Activated CD8-positive, alpha-beta T cell treated with anti-CD3 and anti-CD28 coated beads, Interleukin-2, amount 10 ng/mL, durations not matched to agents 7 days and 5 days (primary cell): ENCODE measurements around the gene KLHDC3. TPM values are rescaled to one million over a fixed set of nuclear protein-coding genes. Genes with fewer than 3 reads are reported as not detected.

Experiments used
- ATAC-seq: fragments of 150-1000 bp; cut with Tn5 transposase; one replicate; pipeline ENCODE4 v1.10.0; 2021; ENCODE audit warnings: moderate library complexity
- CTCF ChIA-PET: fragments of 350-600 bp; sonication (Branson Sonifier 250); formaldehyde crosslinking; loops from one replicate; lab custom pipeline; 2021; ENCODE audit warnings: antibody characterized with exemption; lab: Charles Lee
- POLR2A ChIA-PET: fragments of 350-600 bp; sonication (Branson Sonifier 250); formaldehyde crosslinking; loops from one replicate; lab custom pipeline; 2021; ENCODE audit warnings: antibody characterized with exemption; lab: Charles Lee
- DNase-seq: peaks from one replicate; pipeline ENCODE4 v3.0.0-alpha.2; 2020
- H3K27ac Mint-ChIP-seq: one replicate; pipeline ENCODE4 v1.8.0; 2021; ENCODE audit warnings: mild to moderate bottlenecking, mixed read lengths
- H3K27me3 Mint-ChIP-seq: one replicate; pipeline ENCODE4 v1.8.0; 2021; ENCODE audit warnings: low read depth, mixed read lengths
- H3K36me3 Mint-ChIP-seq: one replicate; pipeline ENCODE4 v1.8.0; 2021; ENCODE audit warnings: low read depth, mixed read lengths
- H3K4me1 Mint-ChIP-seq: one replicate; pipeline ENCODE4 v1.8.0; 2021; ENCODE audit warnings: low read depth, mixed read lengths
- H3K4me3 Mint-ChIP-seq: one replicate; pipeline ENCODE4 v1.8.0; 2021; ENCODE audit warnings: mild to moderate bottlenecking, mixed read lengths
- H3K9me3 Mint-ChIP-seq: one replicate; pipeline ENCODE4 v1.8.0; 2022; ENCODE audit warnings: mixed read lengths; ENCODE audit not compliant: insufficient read depth
- total RNA-seq, 2 experiments: library from RNA; stranded (reverse); gene quantifications; one replicate each; pipeline ENCODE4 v1.2.3, GENCODE V29; 2021

Gene KLHDC3
- total RNA-seq, 2 experiments from 2014 or later, result 75.4 to 76.0 TPM

DNA sequence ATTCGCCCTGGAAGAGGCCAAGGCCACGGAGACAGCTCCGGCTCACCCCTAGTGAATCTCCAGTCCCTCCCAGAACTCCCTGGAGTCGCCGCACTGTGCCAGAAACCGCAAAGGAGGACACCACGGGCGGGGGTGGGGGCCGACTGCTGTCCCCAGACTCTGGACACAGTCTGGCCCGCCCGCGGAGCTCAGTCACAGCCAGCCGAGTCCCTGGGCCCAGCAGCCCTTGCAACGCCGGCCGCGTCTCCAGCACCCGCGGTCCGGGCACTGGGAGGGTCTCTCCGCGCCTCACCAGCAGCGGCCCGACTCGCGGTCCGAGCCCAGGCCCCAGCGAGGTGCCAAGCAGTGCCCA, 35.6 kb upstream of the KLHDC3 start:
- POLR2A ChIA-PET, result interaction anchor here (0.6 to 3.5 kb wide), 18 partner anchors 10 to 651 kb away, joined by 3 to 46 read pairs (median 4); partner anchors contain the start of genes CNPY3, CUL7, GNMT and GTPBP2
- ATAC-seq (no peak), DNase-seq (peak; percentile 27)
- H3K36me3 Mint-ChIP-seq, result peaks cover 20% of the 10 kb centered on the region
- no peaks in the 10 kb centered on the region for H3K9me3 Mint-ChIP-seq
- CTCF ChIA-PET, result interaction anchor here (0.6 to 2.1 kb wide), 7 partner anchors 15 to 165 kb away, joined by 3 to 11 read pairs (median 5); partner anchors contain the start of genes CNPY3 and RRP36
- peak overlapping the region; percentile 85 for H3K4me3 Mint-ChIP-seq
- peak overlapping the region; percentile 89 for H3K27ac Mint-ChIP-seq
- no peaks in the 10 kb centered on the region for H3K27me3 Mint-ChIP-seq
- peaks cover 34% of the 10 kb centered on the region for H3K4me1 Mint-ChIP-seq

DNA sequence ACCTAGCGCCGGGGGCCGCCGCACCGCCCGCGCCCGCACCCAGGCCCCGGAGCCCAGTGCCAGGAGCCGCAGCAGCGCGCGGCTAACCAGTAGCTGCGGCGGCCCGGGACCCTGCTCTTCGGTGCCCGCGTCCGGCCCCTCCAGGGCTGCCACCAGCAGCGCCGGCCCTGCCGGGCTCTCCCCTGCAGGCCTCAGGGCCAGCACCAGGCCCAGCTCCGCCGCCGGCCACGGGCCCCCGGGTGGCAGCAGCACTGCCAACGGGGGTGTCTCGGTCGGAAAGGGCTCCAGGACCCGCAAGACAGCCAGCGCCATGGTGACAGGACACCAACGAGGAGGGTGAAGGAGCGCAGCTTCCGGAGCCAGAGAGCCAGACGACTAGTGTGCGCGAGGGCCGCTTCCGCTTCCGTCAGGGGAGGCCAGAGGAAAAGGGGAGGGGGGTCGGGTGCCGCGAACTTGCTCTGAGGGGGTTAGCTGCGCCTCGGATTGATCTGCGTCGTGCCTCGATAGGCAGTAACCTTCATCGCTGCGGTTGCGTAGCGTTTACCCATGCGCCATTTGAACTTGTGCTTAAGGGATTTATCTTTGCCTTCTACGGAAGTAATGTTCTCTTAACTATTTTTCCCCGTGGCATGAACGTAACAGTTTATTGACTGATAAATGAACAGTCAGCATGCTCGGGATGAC, 35.1 kb upstream of the KLHDC3 start, which contains the start of gene PEX6:
Gene PEX6, minus strand, starts transcription at position 343 of the 684 bp plus-strand sequence. Its CDS starts 31 bp downstream, at position 312.
- POLR2A ChIA-PET, result interaction anchor here (0.6 to 3.5 kb wide), 22 partner anchors 9 to 650 kb away, joined by 3 to 46 read pairs (median 4); partner anchors contain the start of genes CNPY3, CUL7, GNMT and GTPBP2
- DNase-seq, result peak; percentile 96
- Mint-ChIP-seq H3K27me3 (no peaks in the 10 kb centered on the region), H3K9me3 (no peaks in the 10 kb centered on the region), H3K4me3 (peak within 1 kb of the TSS; percentile 85), H3K36me3 (peaks cover 16% of the 10 kb centered on the region), H3K27ac (peak within 1 kb of the TSS; percentile 94), H3K4me1 (peaks cover 38% of the 10 kb centered on the region)
- CTCF ChIA-PET, result interaction anchor here (0.6 to 2.1 kb wide), 8 partner anchors 15 to 194 kb away, joined by 3 to 11 read pairs (median 4); partner anchors contain the start of genes CNPY3 and RRP36
- ATAC-seq, result peak; percentile 90

DNA sequence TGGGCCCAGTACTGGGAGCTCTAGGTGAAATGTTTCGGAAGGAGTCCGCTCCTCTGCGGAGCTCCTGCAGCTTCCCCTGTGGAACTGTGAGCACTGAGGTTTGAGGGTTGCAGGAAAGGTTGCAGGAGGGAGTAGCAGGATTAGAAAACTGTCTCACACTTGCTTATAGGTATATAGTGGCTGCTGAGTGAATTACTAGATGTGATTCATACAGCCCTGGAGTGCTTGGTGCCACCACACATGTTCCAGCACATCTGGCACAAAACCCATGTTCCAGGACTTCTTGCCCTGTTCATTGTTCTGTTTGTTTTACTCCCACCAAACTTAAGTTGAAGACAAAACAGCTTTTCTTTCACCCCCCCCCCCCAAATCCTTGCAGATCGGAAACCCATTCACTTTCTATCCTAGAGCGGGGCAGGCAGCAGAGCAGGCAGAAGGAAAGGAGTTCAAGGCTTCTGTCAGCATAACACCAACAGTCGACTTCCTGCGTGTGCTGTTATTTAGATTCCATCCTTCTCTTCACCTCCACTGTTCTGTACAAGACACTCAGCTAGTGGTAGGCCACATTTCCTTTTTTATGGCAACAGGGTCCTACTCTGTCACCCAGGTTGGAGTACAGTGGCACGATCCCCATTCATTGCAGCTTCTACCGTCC, 34.4 kb upstream of the KLHDC3 start:
- ATAC-seq, result peak; percentile 15
- no peaks in the 10 kb centered on the region for H3K9me3 Mint-ChIP-seq
- POLR2A ChIA-PET, result interaction anchor here (0.8 to 3.5 kb wide), 17 partner anchors 8 to 650 kb away, joined by 3 to 46 read pairs (median 6); partner anchors contain the start of genes CNPY3, CUL7, GNMT and GTPBP2
- peaks cover 40% of the 10 kb centered on the region for H3K4me1 Mint-ChIP-seq
- H3K27ac Mint-ChIP-seq, result peak overlapping the region; percentile 94
- CTCF ChIA-PET, result interaction anchor here (0.6 to 2.1 kb wide), 5 partner anchors 42 to 193 kb away, joined by 3 to 11 read pairs (median 6); partner anchors contain the start of genes CNPY3 and RRP36
- H3K36me3 Mint-ChIP-seq, result peaks cover 15% of the 10 kb centered on the region
- peak; percentile 31 for DNase-seq
- H3K27me3 Mint-ChIP-seq, result no peaks in the 10 kb centered on the region
- H3K4me3 Mint-ChIP-seq, result peak overlapping the region; percentile 76

DNA sequence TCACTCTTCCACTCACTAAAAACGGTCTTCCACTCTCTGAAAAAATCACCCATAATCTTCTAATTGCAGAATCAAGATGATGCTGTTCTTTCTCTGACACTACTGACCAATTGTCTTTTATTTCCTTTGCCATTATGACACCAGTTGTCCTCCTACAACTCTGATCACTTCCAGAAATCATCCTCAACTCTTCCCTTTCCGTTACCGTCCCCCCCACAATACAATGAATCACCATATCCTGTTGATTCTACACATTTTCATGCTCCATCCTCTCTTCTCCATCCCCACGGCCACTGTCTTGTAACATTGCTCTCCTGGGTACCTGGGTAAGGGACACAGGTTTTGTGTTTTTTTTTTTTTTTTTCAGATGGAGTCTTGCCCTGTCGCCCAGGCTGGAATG, 32.2 kb upstream of the KLHDC3 start:
- POLR2A ChIA-PET, result no interaction called here
- no peak overlapping the region for H3K27ac Mint-ChIP-seq
- no peaks in the 10 kb centered on the region for H3K9me3 Mint-ChIP-seq
- CTCF ChIA-PET, result interaction anchor here (1.3 kb wide), 1 partner anchor 32 kb away, joined by 3 read pairs; the partner anchor contains the start of genes KLHDC3 and MEA1
- H3K4me1 Mint-ChIP-seq, result peaks cover 47% of the 10 kb centered on the region
- no peak for ATAC-seq
- DNase-seq, result no peak
- no peak overlapping the region for H3K4me3 Mint-ChIP-seq
- no peaks in the 10 kb centered on the region for H3K27me3 Mint-ChIP-seq
- peaks cover 22% of the 10 kb centered on the region for H3K36me3 Mint-ChIP-seq

DNA sequence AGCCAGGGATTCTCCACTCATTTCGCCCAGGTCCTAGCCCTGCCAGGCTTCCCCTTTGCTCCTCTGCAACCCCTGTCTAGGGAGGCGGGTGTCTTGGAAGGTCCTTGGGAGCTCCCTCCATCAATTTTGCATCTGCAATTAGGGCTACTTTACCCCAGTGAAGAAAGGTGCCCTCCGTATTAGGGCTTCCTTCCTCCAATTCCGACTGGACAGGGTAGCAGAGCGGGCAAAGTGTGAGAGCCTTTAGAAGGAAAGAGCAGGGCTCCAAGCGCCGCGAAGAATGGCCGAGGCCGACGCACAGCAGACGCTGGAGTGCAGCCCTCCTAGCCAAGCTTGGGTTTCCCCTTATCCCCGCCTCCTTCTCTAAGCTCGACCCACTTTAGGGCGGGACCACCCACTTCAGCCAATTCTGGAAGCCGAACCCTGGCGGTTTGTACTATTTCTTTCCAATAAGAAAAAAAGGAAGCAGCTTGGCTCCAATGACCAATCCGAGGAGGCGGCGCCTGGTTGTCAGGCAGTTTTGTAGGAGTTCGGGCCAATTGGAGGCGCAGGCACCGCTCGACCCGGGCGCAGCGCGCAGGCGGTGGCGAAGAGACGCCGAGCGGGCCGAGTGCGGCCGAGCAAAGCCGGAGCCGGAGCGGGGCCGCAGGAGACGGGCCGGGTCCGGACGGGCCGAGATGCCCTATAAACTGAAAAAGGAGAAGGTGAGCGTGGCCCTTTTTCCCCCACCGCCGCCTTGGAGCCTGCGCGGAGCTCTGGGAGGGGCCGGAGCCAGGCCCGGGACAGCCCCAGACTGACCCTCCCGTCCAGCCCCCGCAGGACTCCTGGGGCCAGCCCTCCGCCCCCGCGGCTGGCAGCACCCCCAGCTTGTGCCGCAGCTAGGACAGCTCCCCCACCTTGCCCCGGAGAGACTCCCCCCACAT, 29.8 kb upstream of the KLHDC3 start, which contains the start of gene PPP2R5D:
Gene PPP2R5D, plus strand, starts transcription at position 570 of the 923 bp plus-strand sequence. Its CDS starts 108 bp downstream, at position 678.
- H3K27ac Mint-ChIP-seq, result peak within 1 kb of the TSS; percentile 90
- ATAC-seq (peak; percentile 96), DNase-seq (peak; percentile 99)
- H3K27me3 Mint-ChIP-seq, result no peaks in the 10 kb centered on the region
- no peaks in the 10 kb centered on the region for H3K9me3 Mint-ChIP-seq
- H3K36me3 Mint-ChIP-seq, result peaks cover 20% of the 10 kb centered on the region
- peak within 1 kb of the TSS; percentile 88 for H3K4me3 Mint-ChIP-seq
- CTCF ChIA-PET, result interaction anchor here (0.7 to 4.0 kb wide), 10 partner anchors 20 to 322 kb away, joined by 3 to 16 read pairs (median 4); partner anchors contain the start of genes CNPY3 and CUL7
- peaks cover 51% of the 10 kb centered on the region for H3K4me1 Mint-ChIP-seq
- POLR2A ChIA-PET, result interaction anchor here (0.6 to 3.9 kb wide), 16 partner anchors 9 to 396 kb away, joined by 3 to 27 read pairs (median 4); partner anchors contain the start of genes BICRAL, CNPY3, CUL7 and KLHDC3

DNA sequence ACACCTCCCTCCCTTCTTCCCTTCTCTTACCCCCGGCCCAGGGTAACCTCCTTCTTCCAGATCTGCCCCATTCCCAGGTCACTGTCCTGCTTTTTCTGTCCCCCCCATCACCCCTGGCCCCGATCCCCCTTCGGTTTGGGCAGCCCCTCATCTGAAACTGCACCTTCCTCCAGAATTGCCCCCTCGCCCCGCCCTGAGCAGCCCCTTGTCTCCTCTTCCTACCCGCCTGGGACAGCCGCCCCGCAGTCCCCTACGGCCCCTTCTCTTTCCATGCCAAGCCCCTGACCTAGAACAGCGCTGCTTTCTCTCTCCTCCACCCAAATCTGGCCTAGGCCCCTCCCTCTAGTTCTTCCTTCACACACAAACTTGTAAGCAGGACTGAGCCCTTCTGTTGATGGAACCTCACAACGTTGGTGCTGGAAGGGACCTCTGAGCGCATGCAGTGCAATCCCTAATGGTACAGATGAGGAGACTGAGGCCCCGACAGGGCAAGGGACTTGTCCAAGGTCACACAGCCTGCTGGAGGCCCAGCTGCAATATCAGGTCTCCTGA, 29.0 kb upstream of the KLHDC3 start:
- POLR2A ChIA-PET, result interaction anchor here (0.8 to 3.9 kb wide), 8 partner anchors 10 to 73 kb away, joined by 3 to 27 read pairs (median 7); partner anchors contain the start of genes CNPY3, KLHDC3 and MEA1
- ATAC-seq (no peak), DNase-seq (peak; percentile 33)
- Mint-ChIP-seq H3K27me3 (no peaks in the 10 kb centered on the region), H3K4me1 (peaks cover 43% of the 10 kb centered on the region), H3K9me3 (no peaks in the 10 kb centered on the region), H3K36me3 (peaks cover 25% of the 10 kb centered on the region), H3K27ac (peak overlapping the region; percentile 85), H3K4me3 (peak overlapping the region; percentile 88)
- CTCF ChIA-PET, result interaction anchor here (1.0 to 4.0 kb wide), 4 partner anchors 20 to 158 kb away, joined by 3 to 16 read pairs (median 4); partner anchors contain the start of gene CUL7

DNA sequence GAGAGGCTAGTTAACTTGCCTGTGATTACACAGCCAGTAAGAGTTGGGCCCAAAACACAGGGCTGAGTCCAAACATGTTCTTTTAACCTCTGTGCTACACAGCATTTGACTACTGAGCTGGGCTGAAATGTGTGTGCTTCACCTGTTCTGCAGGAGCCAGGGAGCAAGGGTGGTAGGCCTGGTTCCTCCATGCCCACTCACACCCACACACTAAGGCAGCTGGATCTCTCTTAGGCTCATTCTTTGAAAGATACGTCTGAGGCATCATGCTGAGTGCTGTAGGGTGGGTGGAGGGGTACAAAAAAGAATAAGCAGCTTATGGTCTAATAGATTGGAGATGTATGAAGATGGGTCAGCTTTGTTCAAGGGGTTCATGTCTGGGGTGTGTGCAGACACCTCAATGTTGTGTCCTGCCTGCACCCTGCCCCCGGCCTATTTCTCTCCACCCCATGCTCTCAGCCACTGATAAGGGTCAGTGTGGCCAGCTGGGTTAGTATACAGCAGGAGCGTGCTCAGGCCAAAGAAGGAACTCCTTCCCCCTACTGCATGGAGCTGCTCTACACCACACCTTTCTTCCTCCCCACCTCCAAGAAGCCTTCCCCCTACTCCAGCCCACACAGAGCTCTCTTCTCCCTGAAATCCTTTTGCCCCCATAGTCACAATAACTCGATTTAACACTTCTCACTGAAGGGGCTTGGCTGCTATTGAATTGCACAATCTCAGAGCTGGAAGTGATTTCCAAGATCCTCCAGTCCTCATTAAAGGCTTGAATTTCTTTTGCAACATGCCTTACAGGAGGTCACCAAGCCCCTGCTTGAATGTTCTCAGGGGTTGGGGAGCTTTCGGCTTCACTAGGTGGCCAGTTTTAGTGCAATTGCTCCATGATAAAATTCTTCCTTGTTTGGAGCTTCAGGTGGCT, 26.3 kb upstream of the KLHDC3 start:
- no peak for DNase-seq
- H3K9me3 Mint-ChIP-seq, result no peaks in the 10 kb centered on the region
- peaks cover 34% of the 10 kb centered on the region for H3K4me1 Mint-ChIP-seq
- no peak overlapping the region for H3K27ac Mint-ChIP-seq
- no peaks in the 10 kb centered on the region for H3K27me3 Mint-ChIP-seq
- ChIA-PET POLR2A (interaction anchor here (2.0 kb wide), 1 partner anchor 9 kb away, joined by 11 read pairs; the partner anchor contains the start of gene PEX6), CTCF (interaction anchor here (1.2 to 1.5 kb wide), 3 partner anchors 9 to 22 kb away, joined by 4 to 7 read pairs (median 4); no protein-coding TSS in a partner anchor)
- H3K4me3 Mint-ChIP-seq, result no peak overlapping the region
- H3K36me3 Mint-ChIP-seq, result peaks cover 41% of the 10 kb centered on the region
- ATAC-seq, result no peak

DNA sequence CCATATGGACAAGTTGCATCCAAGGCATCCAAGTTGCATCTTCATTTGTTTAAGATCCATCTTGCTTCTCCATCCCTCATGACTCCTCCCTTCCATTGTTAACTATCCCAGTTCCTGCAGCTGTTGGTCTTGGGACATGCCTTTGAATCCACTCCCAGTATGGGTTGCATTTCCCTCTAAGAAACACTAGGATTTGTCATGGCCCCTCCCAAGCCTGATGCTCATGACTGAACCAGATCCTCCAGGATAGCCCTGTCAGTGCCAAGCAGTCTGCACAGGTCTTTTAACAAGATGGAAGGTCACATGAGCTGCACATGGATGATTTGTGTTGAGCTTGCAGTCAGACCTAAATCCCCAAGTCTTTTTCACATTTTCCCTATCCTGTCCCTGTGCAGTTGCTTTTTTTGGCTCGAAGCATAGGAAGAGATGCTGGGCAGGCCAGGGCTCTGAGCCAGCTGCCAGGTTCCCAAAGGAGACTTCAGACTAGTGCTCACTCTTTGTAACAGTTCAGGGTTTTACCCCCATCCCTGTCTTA, 25.5 kb upstream of the KLHDC3 start:
- ATAC-seq, result no peak
- H3K36me3 Mint-ChIP-seq, result peaks cover 44% of the 10 kb centered on the region
- H3K27ac Mint-ChIP-seq, result no peak overlapping the region
- ChIA-PET CTCF (interaction anchor here (1.2 to 1.5 kb wide), 3 partner anchors 8 to 21 kb away, joined by 4 to 7 read pairs (median 4); no protein-coding TSS in a partner anchor), POLR2A (interaction anchor here (2.0 kb wide), 1 partner anchor 9 kb away, joined by 11 read pairs; the partner anchor contains the start of gene PEX6)
- no peak overlapping the region for H3K4me3 Mint-ChIP-seq
- H3K9me3 Mint-ChIP-seq, result no peaks in the 10 kb centered on the region
- H3K27me3 Mint-ChIP-seq, result no peaks in the 10 kb centered on the region
- no peak for DNase-seq
- peaks cover 34% of the 10 kb centered on the region for H3K4me1 Mint-ChIP-seq

DNA sequence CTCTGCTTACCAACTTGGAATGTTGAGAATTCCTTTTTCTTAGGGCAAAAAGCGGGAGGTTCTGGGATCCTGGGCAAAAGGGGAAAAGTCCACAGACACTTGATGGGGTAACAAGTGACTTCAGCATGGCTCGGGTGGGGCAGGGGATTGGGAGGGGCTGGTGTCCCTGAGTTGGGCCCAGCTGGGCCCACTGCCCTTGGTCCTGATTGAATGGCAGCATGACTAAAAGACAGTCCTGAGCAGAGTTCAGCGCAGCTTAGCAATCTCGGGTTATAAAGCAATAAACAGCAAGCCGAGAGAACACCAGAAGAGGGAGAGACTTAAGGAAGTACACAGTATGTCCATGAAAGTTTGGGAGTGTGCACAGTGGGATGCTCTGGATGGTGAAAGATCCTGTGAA, 24.1 kb upstream of the KLHDC3 start:
- Mint-ChIP-seq H3K27me3 (no peaks in the 10 kb centered on the region), H3K36me3 (peaks cover 45% of the 10 kb centered on the region), H3K27ac (no peak overlapping the region), H3K9me3 (no peaks in the 10 kb centered on the region), H3K4me1 (peaks cover 28% of the 10 kb centered on the region), H3K4me3 (no peak overlapping the region)
- DNase-seq (no peak), ATAC-seq (no peak)
- POLR2A ChIA-PET, result no interaction called here
- CTCF ChIA-PET, result no interaction called here
